Endothelial cell of umbilical vein (primary cell): Measurements from ENCODE around the gene SLA2. TPM values are rescaled to one million over a fixed set of nuclear protein-coding genes. Genes with fewer than 3 reads are reported as not detected.

ENCODE experiments used
- BruUV-seq: library from RNA; stranded (reverse); fragments of 400-500 nt; replicated peaks from 2 replicates; lab custom pipeline; 2021; lab: Mats Ljungman, UMichigan
- CTCF ChIA-PET: fragments of 300-600, 350-600 bp; sonication (Branson Sonifier 250); formaldehyde crosslinking; loops from one replicate; lab custom pipeline; 2021; ENCODE audit warnings: antibody characterized with exemption, inconsistent platforms; lab: Charles Lee
- POLR2A ChIA-PET: fragments of 300-600, 350-600 bp; sonication (Branson Sonifier 250); formaldehyde crosslinking; loops from one replicate; lab custom pipeline; 2021; ENCODE audit warnings: antibody characterized with exemption, inconsistent platforms; lab: Charles Lee
- DNase-seq: peaks from one replicate; pipeline ENCODE4 v3.0.0-alpha.2; 2011; ENCODE audit warnings: low read depth, low spot score
- FAIRE-seq: peaks from 2 replicates; lab custom pipeline; 2011; peaks lifted over from hg19 to GRCh38; lab: Jason Lieb, UNC
- H2AFZ ChIP-seq: 2 replicates; pipeline ENCODE4 v1.6.0; 2012; ENCODE audit warnings: low read depth, low read length, control low read depth, inconsistent platforms
- H3K27ac ChIP-seq: 2 replicates; pipeline ENCODE4 v1.5.1; 2011; ENCODE audit warnings: low read depth, mild to moderate bottlenecking, control low read depth, low read length, moderate library complexity; ENCODE audit not compliant: insufficient read depth
- H3K27me3 ChIP-seq, 2 experiments: 2 replicates each; pipeline versions ENCODE4 v1.6.0 to v1.6.1; 2011; ENCODE audit warnings: low read length in 2 of 2, mixed read lengths in 1 of 2; ENCODE audit not compliant: control insufficient read depth in 2 of 2, insufficient read depth in 2 of 2
- H3K36me3 ChIP-seq, 2 experiments: 2 replicates in 1 of 2; 3 replicates in 1 of 2; pipeline ENCODE4 v1.5.1; 2011; ENCODE audit warnings: low read length in 2 of 2, mild to moderate bottlenecking in 1 of 2, moderate library complexity in 1 of 2; ENCODE audit not compliant: control insufficient read depth in 2 of 2, insufficient read depth in 2 of 2; ENCODE audit errors: extremely low read depth in 1 of 2
- H3K4me1 ChIP-seq: 3 replicates; pipeline ENCODE4 v1.5.1; 2011; ENCODE audit warnings: mild to moderate bottlenecking, low read length; ENCODE audit not compliant: control insufficient read depth, insufficient read depth; ENCODE audit errors: extremely low read depth
- H3K4me2 ChIP-seq: 2 replicates; pipeline ENCODE4 v1.6.1; 2011; ENCODE audit warnings: low read length, control low read depth, mixed read lengths; ENCODE audit not compliant: insufficient read depth
- H3K4me3 ChIP-seq, 3 experiments: fragments of 200-600 bp in 1 of 3; sonication (generic), shearing (Covaris generic) in 1 of 3; replicated peaks in 1 of 3; 2 replicates each; pipeline ENCODE4 v1.5.1; 2011 to 2016; ENCODE audit warnings: control low read depth in 3 of 3, low read length in 3 of 3, mild to moderate bottlenecking in 2 of 3, inconsistent platforms in 1 of 3, low read depth in 1 of 3, moderate library complexity in 1 of 3; ENCODE audit not compliant: insufficient read depth in 1 of 3
- H3K79me2 ChIP-seq: 2 replicates; pipeline ENCODE4 v1.6.0; 2012; ENCODE audit warnings: low read length, inconsistent platforms; ENCODE audit not compliant: control insufficient read depth, insufficient read depth
- H3K9ac ChIP-seq: replicated peaks from 2 replicates; pipeline ENCODE3; 2011; ENCODE audit warnings: low read length, control low read depth; ENCODE audit not compliant: insufficient read depth; ENCODE audit errors: extremely low read depth
- H3K9me1 ChIP-seq: replicated peaks from 3 replicates; pipeline ENCODE4 v1.6.0; 2011; ENCODE audit warnings: mild to moderate bottlenecking, low read length; ENCODE audit not compliant: control insufficient read depth, insufficient read depth; ENCODE audit errors: extremely low read depth
- H3K9me3 ChIP-seq: replicated peaks from 2 replicates; pipeline ENCODE4 v1.5.1; 2012; ENCODE audit warnings: low read length, inconsistent platforms; ENCODE audit not compliant: control insufficient read depth, insufficient read depth
- H4K20me1 ChIP-seq: replicated peaks from 2 replicates; pipeline ENCODE3; 2011; ENCODE audit warnings: mild to moderate bottlenecking, low read length; ENCODE audit not compliant: control insufficient read depth, insufficient read depth; ENCODE audit errors: extremely low read depth
- EZH2 ChIP-seq: IDR thresholded peaks from 2 replicates; pipeline ENCODE4 v1.6.1; 2012; ENCODE audit warnings: borderline replicate concordance, low read depth, mild to moderate bottlenecking, moderate library complexity, low read length, inconsistent platforms; ENCODE audit not compliant: severe bottlenecking
- FOS ChIP-seq: IDR thresholded peaks from 2 replicates; pipeline ENCODE4 v1.6.1; 2011; ENCODE audit warnings: mild to moderate bottlenecking, low read length, moderate library complexity, borderline replicate concordance; ENCODE audit not compliant: insufficient read depth
- GATA2 ChIP-seq: IDR thresholded peaks from 2 replicates; pipeline ENCODE4 v1.7.0; 2011; ENCODE audit warnings: low read depth, mild to moderate bottlenecking, moderate library complexity, mixed read lengths, low read length; ENCODE audit not compliant: insufficient read length, insufficient read depth
- JUN ChIP-seq: IDR thresholded peaks from 2 replicates; pipeline ENCODE4 v1.6.1; 2011; ENCODE audit warnings: borderline replicate concordance, low read depth; ENCODE audit not compliant: insufficient read length, insufficient read depth
- MAX ChIP-seq: IDR thresholded peaks from 2 replicates; pipeline ENCODE4 v1.6.1; 2011; ENCODE audit not compliant: insufficient read depth, insufficient read length
- MYC ChIP-seq: IDR thresholded peaks from one replicate; pipeline ENCODE4 v1.6.1; 2011; ENCODE audit warnings: mild to moderate bottlenecking, low read depth, low read length
- POLR2A ChIP-seq: IDR thresholded peaks from 2 replicates; pipeline ENCODE4 v1.6.1; 2012; ENCODE audit warnings: low read depth, mild to moderate bottlenecking, control low read depth, low read length
- POLR2AphosphoS5 ChIP-seq: IDR thresholded peaks from 2 replicates; pipeline ENCODE4 v1.6.1; 2012; ENCODE audit warnings: low read depth, mild to moderate bottlenecking, control low read depth, low read length, moderate library complexity; ENCODE audit not compliant: insufficient read depth
- dilution Hi-C: fragments of 300-500 bp; cut with MboI; formaldehyde crosslinking; loops from one replicate; pipeline ENCODE4 v1.15.0; 2019; ENCODE audit warnings: low sequenced_read_pairs; ENCODE audit not compliant: extremely low pct_ligation_motif_present
- intact Hi-C: fragments of 100-400 bp; cut with micrococcal nuclease; formaldehyde crosslinking; loops from one replicate; pipeline ENCODE4 v1.10.0; 2022
- polyA plus RNA-seq, 4 experiments: library from polyadenylated mRNA; depleted of rRNA in 3 of 4; stranded (reverse) in 3 of 4; unstranded in 1 of 4; fragments of >200 nt; gene quantifications; 2 replicates each; pipeline versions ENCODE4 v1.2.1 to v1.2.3, GENCODE V29; 2011 to 2012; ENCODE audit warnings: missing spikeins in 1 of 4
- total RNA-seq: library from RNA; stranded (reverse); gene quantifications from 2 replicates; pipeline ENCODE4 v1.2.3, GENCODE V29; 2021
- TF ChIP-seq, protein P1 (sequence below), 2 donors: IDR thresholded peaks; 1 replicate in 1 of 2; 2 replicates in 1 of 2; pipeline ENCODE4 v1.5.1; 2011; ENCODE audit warnings: low read length in 2 of 2, mild to moderate bottlenecking in 2 of 2, moderate library complexity in 2 of 2, control low read depth in 1 of 2, inconsistent platforms in 1 of 2, low read depth in 1 of 2; ENCODE audit not compliant: insufficient read depth in 1 of 2; ENCODE audit errors: extremely low read depth in 1 of 2

Gene SLA2
- total and polyA plus RNA-seq, 2 donors (not counting 3 experiments of a cell fraction or from before 2014, with no cell fraction given), result not detected

DNA sequence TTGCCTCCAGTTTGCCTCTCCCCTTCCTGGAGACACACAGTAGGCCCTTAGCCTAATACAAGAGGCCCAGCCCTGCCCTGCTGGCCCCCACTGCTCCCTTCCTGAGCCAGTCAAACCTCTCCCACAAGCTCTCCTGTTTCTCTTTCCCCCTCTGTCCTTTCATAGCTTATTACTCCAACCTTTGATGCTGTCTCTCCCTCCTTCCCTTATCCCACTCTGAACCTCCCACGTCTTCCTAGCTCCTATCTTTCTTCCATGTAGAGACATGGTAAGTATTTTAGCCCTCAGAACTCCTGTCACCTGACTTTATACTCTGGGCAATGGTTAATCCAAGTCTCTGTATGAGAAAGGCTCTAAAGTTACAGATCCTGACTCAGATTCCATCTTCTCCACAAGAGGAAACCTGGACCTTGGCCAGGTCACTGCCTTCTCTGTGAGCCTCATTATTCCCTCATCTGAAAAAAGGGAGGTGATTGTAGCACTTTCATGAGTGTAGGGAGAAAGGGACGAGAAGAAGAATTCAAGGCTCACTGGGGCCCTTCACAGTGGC is 65.9 kb downstream of the SLA2 start:
- dilution Hi-C loops (no loop called here), intact Hi-C loops (no loop called here)
- H3K4me3 ChIP-seq, result no peak overlapping the region
- BruUV-seq, result no TSS peak
- H3K9me3 ChIP-seq, result no peaks in the 10 kb centered on the region
- H3K9me1 ChIP-seq, result no peaks in the 10 kb centered on the region
- no peaks in the 10 kb centered on the region for H3K27me3 ChIP-seq
- H3K27ac ChIP-seq, result no peak overlapping the region
- H4K20me1 ChIP-seq, result no peaks in the 10 kb centered on the region
- peaks cover 33% of the 10 kb centered on the region for H3K79me2 ChIP-seq
- peaks cover 10% of the 10 kb centered on the region for H3K4me1 ChIP-seq
- TF ChIP-seq JUN (no peak), POLR2A (no peak), POLR2AphosphoS5 (no peak), MYC (no peak), FOS (no peak), GATA2 (no peak), MAX (no peak), EZH2 (no peak)
- TF ChIP-seq, protein P1, sequence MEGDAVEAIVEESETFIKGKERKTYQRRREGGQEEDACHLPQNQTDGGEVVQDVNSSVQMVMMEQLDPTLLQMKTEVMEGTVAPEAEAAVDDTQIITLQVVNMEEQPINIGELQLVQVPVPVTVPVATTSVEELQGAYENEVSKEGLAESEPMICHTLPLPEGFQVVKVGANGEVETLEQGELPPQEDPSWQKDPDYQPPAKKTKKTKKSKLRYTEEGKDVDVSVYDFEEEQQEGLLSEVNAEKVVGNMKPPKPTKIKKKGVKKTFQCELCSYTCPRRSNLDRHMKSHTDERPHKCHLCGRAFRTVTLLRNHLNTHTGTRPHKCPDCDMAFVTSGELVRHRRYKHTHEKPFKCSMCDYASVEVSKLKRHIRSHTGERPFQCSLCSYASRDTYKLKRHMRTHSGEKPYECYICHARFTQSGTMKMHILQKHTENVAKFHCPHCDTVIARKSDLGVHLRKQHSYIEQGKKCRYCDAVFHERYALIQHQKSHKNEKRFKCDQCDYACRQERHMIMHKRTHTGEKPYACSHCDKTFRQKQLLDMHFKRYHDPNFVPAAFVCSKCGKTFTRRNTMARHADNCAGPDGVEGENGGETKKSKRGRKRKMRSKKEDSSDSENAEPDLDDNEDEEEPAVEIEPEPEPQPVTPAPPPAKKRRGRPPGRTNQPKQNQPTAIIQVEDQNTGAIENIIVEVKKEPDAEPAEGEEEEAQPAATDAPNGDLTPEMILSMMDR (IDR thresholded peaks at IDR 0.05; ENCODE audit: extremely low read depth in 1 of 2, insufficient read depth in 1 of 2, low read depth in 1 of 2, low read length in 2 of 2), result no peak
- peaks cover 5 to 14% of the 10 kb centered on the region in 2 experiments for H3K36me3 ChIP-seq
- no peak overlapping the region for H3K4me2 ChIP-seq
- POLR2A ChIA-PET, result no interaction called here
- no peak overlapping the region for H3K9ac ChIP-seq
- FAIRE-seq (no peak), DNase-seq (peak; percentile 25)
- H2AFZ ChIP-seq, result no peak overlapping the region
- CTCF ChIA-PET, result interaction anchor here (0.5 to 0.6 kb wide), 2 partner anchors 8 to 283 kb away, joined by 3 read pairs; a partner anchor contains a TSS
